ENCODE data around the gene MUC5AC. TPM values are rescaled to one million over a fixed set of nuclear protein-coding genes. Genes with fewer than 3 reads are reported as not detected.

Gene MUC5AC
- total RNA-seq, 2 experiments from 2014 or later = not detected

DNA sequence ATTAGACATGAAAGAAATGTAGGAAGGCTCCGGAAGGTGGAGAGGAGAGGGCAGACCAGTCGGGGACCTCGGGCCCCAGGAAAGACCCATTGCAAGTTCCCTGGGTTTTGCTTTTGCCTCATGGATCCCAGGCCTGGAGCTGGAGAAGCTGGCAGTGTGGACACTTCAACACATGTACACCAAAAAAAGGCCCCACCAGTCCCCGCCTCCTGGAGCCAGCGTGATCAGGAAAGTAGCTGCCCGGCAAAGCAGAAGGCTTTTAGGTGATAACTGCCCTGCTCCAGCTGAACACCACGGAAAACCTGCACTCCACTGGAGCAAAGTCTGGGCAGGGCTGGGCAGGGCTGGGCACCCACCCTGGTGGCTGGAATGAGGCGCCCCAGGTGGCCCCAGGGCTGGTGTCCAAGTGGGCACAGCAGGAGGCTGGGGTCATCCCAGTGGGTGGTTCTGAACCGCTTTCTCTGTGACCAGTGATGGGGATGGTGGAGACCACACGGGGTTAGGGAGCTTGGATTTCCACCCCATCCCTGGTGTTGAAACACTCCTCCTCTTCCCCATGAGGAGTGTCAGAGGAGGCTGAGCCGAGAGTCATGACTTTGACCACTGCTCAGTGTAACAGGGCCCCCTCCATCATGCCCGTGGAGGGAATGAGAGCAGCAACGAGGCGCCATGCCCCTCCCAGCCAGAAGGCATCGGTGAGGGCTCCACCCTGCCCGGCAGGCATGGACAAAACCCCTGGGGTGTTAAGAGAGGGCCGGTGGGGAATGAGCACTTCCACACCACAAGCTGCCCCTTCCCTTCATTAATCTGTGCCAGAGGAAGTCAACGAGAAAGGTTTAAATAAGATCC is 16.9 kb upstream of the MUC5AC start:
- ATAC-seq = no peak
- Mint-ChIP-seq H3K4me1 (ENCODE audit: low read depth) (no peaks in the 10 kb centered on the region), H3K4me3 (no peak overlapping the region), H3K27ac (no peak overlapping the region), H3K36me3 (ENCODE audit: low read depth) (no peaks in the 10 kb centered on the region), H3K27me3 (ENCODE audit: low read depth) (peaks cover 14% of the 10 kb centered on the region), H3K9me3 (ENCODE audit: insufficient read depth) (peaks cover 24% of the 10 kb centered on the region)
- ChIA-PET CTCF (no interaction called here), POLR2A (no interaction called here)
- DNase-seq = no peak

DNA sequence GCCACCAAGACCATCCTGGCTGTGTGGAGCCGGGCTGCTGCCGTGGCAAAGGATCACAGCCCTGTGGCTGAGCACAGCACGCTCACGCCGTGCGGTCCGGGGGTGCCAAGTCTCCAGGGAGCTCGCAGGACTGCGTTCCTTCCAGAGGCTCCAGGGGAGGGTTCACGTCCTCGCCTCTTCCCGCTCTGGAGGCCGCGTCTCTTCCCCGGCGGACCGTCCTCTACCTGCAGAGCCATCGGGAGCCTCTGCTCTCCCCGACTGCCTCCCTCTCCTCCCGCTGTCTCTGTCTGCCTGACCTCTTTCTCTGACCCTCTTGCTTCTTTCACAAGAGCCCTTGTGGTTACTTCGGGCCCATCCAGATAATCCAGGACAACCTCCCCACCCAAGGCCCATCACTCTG is 11.4 kb upstream of the MUC5AC start:
- DNase-seq = no peak
- no peak for ATAC-seq
- no peaks in the 10 kb centered on the region for H3K36me3 Mint-ChIP-seq (ENCODE audit: low read depth)
- ChIA-PET POLR2A (no interaction called here), CTCF (no interaction called here)
- no peak overlapping the region for H3K4me3 Mint-ChIP-seq
- no peaks in the 10 kb centered on the region for H3K4me1 Mint-ChIP-seq (ENCODE audit: low read depth)
- peaks cover 9% of the 10 kb centered on the region for H3K27me3 Mint-ChIP-seq (ENCODE audit: low read depth)
- peaks cover 23% of the 10 kb centered on the region for H3K9me3 Mint-ChIP-seq (ENCODE audit: insufficient read depth)
- no peak overlapping the region for H3K27ac Mint-ChIP-seq

- Mint-ChIP-seq H3K36me3 (ENCODE audit: low read depth) (no peaks in the 10 kb centered on the region), H3K27me3 (ENCODE audit: low read depth) (peaks cover 7% of the 10 kb centered on the region), H3K4me3 (no peak overlapping the region), H3K9me3 (ENCODE audit: insufficient read depth) (peaks cover 14% of the 10 kb centered on the region), H3K4me1 (ENCODE audit: low read depth) (peaks cover 6% of the 10 kb centered on the region), H3K27ac (no peak overlapping the region)
- DNase-seq (no peak), ATAC-seq (no peak)
- ChIA-PET POLR2A (no interaction called here), CTCF (no interaction called here)
These were observed 10.0 kb upstream of the MUC5AC start for GRCh38 chr11:1147792-1148191.

DNA sequence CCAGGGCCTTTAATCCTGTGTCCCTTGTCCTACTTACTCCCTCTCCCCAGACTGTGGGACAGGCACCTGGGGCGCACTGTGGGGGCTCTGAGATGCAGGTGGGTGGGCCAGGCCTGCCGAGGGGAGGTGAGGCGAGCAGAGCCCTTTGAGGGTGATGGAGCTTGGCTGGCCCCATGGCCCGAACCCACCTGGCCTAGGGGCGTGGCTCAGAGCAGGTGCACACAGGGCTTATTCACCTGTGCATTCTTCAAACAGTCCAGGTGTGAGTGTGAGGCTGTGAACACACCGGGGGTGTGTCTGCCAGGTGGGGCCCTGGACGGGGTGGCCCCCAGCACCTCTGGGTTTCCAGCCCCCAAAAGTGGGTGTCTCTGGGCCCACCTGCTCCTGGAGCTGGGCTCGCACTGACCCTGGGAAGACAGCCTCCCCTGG is 9.0 kb upstream of the MUC5AC start:
- no peaks in the 10 kb centered on the region for H3K36me3 Mint-ChIP-seq (ENCODE audit: low read depth)
- H3K4me3 Mint-ChIP-seq = no peak overlapping the region
- peaks cover 7% of the 10 kb centered on the region for H3K4me1 Mint-ChIP-seq (ENCODE audit: low read depth)

DNA sequence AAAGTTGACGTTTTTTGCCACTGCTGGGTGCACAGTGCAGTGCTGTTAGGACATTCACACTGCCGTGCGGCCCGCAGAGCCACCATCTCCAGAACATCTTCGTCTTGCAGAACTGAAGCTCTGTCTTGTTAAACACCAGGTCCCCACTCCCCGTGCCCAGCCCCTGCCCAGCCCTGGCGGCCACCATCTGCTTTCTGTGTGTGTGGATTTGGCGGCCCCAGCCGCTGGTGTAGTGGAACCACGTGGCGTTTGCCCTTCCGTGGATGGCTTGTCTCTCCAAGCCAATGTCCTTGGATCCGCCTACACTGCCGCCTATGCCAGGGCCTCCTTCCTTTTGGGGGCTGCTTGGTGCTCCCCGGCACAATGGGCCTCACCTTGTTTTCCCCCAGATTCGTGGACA is 8.2 kb upstream of the MUC5AC start:
- ChIA-PET POLR2A (no interaction called here), CTCF (no interaction called here)
- H3K9me3 Mint-ChIP-seq (ENCODE audit: insufficient read depth) = no peaks in the 10 kb centered on the region
- peaks cover 7% of the 10 kb centered on the region for H3K4me1 Mint-ChIP-seq (ENCODE audit: low read depth)
- H3K4me3 Mint-ChIP-seq = no peak overlapping the region
- no peaks in the 10 kb centered on the region for H3K36me3 Mint-ChIP-seq (ENCODE audit: low read depth)
- no peak overlapping the region for H3K27ac Mint-ChIP-seq
- ATAC-seq (no peak), DNase-seq (no peak)
- peaks cover 4% of the 10 kb centered on the region for H3K27me3 Mint-ChIP-seq (ENCODE audit: low read depth)

More for the DNA sequence above, 9.0 kb upstream of the MUC5AC start:
- ChIA-PET POLR2A (no interaction called here), CTCF (no interaction called here)
- ATAC-seq (no peak), DNase-seq (no peak)
- H3K27me3 Mint-ChIP-seq (ENCODE audit: low read depth) = peaks cover 4% of the 10 kb centered on the region
- H3K27ac Mint-ChIP-seq = no peak overlapping the region
- H3K9me3 Mint-ChIP-seq (ENCODE audit: insufficient read depth) = peaks cover 4% of the 10 kb centered on the region

- ATAC-seq (no peak), DNase-seq (no peak)
- CTCF ChIA-PET = no interaction called here
- peaks cover 7% of the 10 kb centered on the region for H3K4me1 Mint-ChIP-seq (ENCODE audit: low read depth)
- no peak overlapping the region for H3K4me3 Mint-ChIP-seq
- H3K27me3 Mint-ChIP-seq (ENCODE audit: low read depth) = peaks cover 4% of the 10 kb centered on the region
- H3K9me3 Mint-ChIP-seq (ENCODE audit: insufficient read depth) = no peaks in the 10 kb centered on the region
- H3K27ac Mint-ChIP-seq = no peak overlapping the region
- no peaks in the 10 kb centered on the region for H3K36me3 Mint-ChIP-seq (ENCODE audit: low read depth)
- POLR2A ChIA-PET = no interaction called here
These were observed 7.6 kb upstream of the MUC5AC start for GRCh38 chr11:1150116-1150515.

DNA sequence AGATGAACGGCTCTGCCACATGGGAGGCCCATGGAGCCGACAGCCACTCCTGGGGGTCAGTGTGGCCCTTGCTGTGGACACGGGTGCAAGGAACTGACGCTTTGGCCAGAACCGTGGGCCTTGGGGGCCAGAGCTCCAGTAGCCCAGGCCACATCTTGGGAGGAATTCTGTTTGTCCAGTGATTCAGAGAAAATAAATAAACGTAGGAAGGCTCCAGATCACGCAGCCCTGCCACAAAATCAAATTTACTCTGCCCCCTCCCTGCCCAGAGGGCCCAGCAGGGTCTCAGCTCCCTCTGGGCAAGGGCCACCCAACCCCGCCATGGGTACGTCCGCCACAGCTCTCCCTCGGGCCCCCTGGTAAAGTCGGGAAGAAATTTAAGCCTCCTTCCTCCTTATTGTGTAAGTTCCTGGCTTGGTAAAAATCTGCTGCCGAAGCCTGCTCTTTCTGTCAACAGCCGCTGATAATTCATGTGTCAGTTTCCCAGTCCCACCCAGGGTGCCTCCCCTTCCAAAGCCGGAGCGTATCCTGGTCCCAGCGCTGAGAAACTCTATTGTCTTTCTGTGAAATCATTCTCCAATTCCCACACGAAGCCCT is 6.9 kb upstream of the MUC5AC start:
- Mint-ChIP-seq H3K4me3 (no peak overlapping the region), H3K4me1 (ENCODE audit: low read depth) (peaks cover 7% of the 10 kb centered on the region), H3K27me3 (ENCODE audit: low read depth) (peaks cover 4% of the 10 kb centered on the region), H3K9me3 (ENCODE audit: insufficient read depth) (no peaks in the 10 kb centered on the region), H3K36me3 (ENCODE audit: low read depth) (no peaks in the 10 kb centered on the region), H3K27ac (peak overlapping the region; percentile 41)
- ChIA-PET POLR2A (no interaction called here), CTCF (no interaction called here)
- ATAC-seq (no peak), DNase-seq (no peak)

DNA sequence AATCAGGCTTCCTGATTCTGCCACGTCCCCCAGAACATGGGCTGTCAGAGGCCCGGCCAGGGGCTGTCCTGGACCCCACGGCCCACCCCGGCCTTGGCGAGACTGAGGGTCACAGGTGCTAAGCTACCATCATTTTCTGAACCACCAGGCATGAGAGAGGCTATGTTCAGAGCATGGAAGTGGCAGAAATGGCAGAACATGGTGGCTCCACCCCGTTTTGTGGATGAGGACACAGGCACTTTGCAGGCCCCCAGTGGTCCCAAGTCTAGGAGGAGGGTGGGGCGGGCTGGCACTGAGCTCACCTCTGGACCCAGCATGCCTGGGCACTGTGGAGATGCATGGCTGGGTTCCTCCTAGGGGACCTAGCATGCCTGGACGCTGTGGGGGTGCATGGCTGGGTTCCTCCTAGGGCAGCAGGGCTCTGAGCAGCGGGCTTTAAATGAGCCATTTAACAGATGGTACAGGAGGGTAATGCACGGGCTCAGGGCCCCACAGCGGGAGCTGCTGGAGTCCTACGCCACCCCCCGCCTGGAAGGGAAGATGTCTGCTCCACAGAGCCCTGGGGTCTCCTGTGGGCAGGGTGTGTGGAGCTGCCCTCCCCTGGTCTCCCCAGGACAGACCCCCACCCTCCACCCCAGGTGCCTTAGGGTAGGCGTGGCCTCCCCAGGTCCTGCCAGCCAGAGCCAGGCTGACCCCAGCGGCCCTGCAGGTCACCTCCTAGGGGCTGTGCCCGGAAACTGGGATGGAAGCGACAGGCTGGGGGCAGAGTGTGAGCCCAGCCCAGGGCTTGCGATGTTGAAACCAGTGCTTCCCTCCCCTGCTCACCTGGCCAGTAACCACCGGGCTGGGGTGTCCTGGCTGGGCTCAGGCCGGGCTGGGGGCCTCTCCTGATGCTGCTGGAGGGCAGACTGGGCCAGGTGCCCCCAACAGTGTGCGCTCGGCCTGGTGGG is 6.1 kb upstream of the MUC5AC start:
- Mint-ChIP-seq H3K36me3 (ENCODE audit: low read depth) (no peaks in the 10 kb centered on the region), H3K27me3 (ENCODE audit: low read depth) (peaks cover 4% of the 10 kb centered on the region), H3K4me1 (ENCODE audit: low read depth) (peaks cover 7% of the 10 kb centered on the region), H3K4me3 (no peak overlapping the region), H3K9me3 (ENCODE audit: insufficient read depth) (no peaks in the 10 kb centered on the region), H3K27ac (peak overlapping the region; percentile 41)
- POLR2A ChIA-PET = no interaction called here
- peak; percentile 18 for ATAC-seq
- CTCF ChIA-PET = no interaction called here
- no peak for DNase-seq

GRCh38 chr11:1152316-1153104 is 5.2 kb upstream of the MUC5AC start:
- ATAC-seq (peak; percentile 34), DNase-seq (peak; percentile 41)
- POLR2A ChIA-PET = no interaction called here

DNA sequence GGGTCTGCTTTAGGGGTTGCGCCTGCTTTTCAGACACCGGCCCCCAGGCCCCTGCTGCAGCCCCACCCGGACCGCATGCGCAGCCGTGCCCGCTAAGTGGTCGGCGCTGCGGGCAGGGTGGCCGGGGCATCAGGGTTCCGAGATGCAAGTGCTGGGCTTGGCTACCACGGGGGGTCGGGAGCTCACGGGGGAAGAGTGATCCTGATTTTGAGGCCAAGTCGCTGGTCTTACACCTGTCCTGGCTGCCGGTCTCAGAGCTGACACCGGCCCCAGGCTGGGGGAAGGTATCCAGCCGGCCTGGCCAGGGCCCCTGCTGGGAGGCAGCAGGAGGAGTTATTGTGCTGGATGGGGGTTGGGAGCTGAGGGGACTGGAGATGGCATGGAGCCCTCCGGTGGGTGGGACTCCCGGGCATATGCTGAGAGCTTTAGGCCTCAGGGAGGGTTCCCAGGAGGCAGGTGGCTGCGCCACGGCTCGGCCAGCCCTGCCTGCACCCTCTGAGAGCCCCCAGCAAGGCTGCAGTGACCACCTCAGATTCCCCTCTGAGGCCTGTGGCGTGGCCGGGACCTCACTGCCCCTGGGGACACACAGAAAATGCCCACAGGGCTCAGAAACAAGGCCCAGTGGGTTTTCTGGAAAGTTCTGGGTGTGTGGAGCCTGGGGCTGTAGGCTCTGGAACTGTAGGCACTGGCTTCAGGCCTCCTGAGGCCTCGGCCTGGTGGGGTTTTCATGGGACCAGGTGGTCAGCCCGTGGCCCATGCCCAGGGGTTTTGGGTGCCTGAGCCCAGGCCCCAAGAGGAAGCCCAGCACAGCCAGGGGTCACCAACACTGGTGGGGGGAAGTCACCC is 4.4 kb upstream of the MUC5AC start:
- Mint-ChIP-seq H3K9me3 (ENCODE audit: insufficient read depth) (no peaks in the 10 kb centered on the region), H3K27me3 (ENCODE audit: low read depth) (peaks cover 4% of the 10 kb centered on the region), H3K4me3 (no peak overlapping the region), H3K36me3 (ENCODE audit: low read depth) (no peaks in the 10 kb centered on the region), H3K27ac (no peak overlapping the region), H3K4me1 (ENCODE audit: low read depth) (peaks cover 7% of the 10 kb centered on the region)
- ATAC-seq (no peak), DNase-seq (no peak)
- POLR2A ChIA-PET = no interaction called here
- CTCF ChIA-PET = no interaction called here

More at GRCh38 chr11:1152316-1153104, 5.2 kb upstream of the MUC5AC start:
- peaks cover 7% of the 10 kb centered on the region for H3K4me1 Mint-ChIP-seq (ENCODE audit: low read depth)
- CTCF ChIA-PET = no interaction called here
- H3K27ac Mint-ChIP-seq = no peak overlapping the region
- no peak overlapping the region for H3K4me3 Mint-ChIP-seq
- H3K27me3 Mint-ChIP-seq (ENCODE audit: low read depth) = peaks cover 4% of the 10 kb centered on the region
- no peaks in the 10 kb centered on the region for H3K9me3 Mint-ChIP-seq (ENCODE audit: insufficient read depth)
- H3K36me3 Mint-ChIP-seq (ENCODE audit: low read depth) = no peaks in the 10 kb centered on the region

GRCh38 chr11:1153951-1154493 is 3.7 kb upstream of the MUC5AC start:
- Mint-ChIP-seq H3K27ac (no peak overlapping the region), H3K4me3 (no peak overlapping the region), H3K27me3 (ENCODE audit: low read depth) (peaks cover 4% of the 10 kb centered on the region), H3K36me3 (ENCODE audit: low read depth) (no peaks in the 10 kb centered on the region), H3K4me1 (ENCODE audit: low read depth) (peaks cover 7% of the 10 kb centered on the region), H3K9me3 (ENCODE audit: insufficient read depth) (no peaks in the 10 kb centered on the region)
- CTCF ChIA-PET = no interaction called here
- no peak for ATAC-seq
- POLR2A ChIA-PET = no interaction called here
- no peak for DNase-seq

Data from activated CD8-positive, alpha-beta T cell treated with anti-CD3 and anti-CD28 coated beads, Interleukin-2, amount 10 ng/mL, durations not matched to agents 7 days and 5 days (primary cell).